HEK293 (cell line): ENCODE measurements around the gene TTC23L.

Source experiments
- CTCF ChIA-PET: fragments of 350-600 bp; formaldehyde crosslinking; extraction: SDS; loops from one replicate; lab custom pipeline; 2021; ENCODE audit warnings: antibody characterized with exemption; lab: Yijun Ruan, JAX
- POLR2A ChIA-PET: fragments of 300-600 bp; formaldehyde crosslinking; extraction: SDS; loops from one replicate; lab custom pipeline; 2020; ENCODE audit warnings: antibody characterized with exemption, inconsistent platforms; lab: Yijun Ruan, JAX
- H3K27ac ChIP-seq: fragments of 200-500 bp; sonication (Bioruptor generic); 2 replicates; pipeline ENCODE4 v1.5.1; 2014; ENCODE audit warnings: low read depth, low read length, control low read depth, inconsistent platforms; ENCODE audit errors: extremely low read depth
- H3K36me3 ChIP-seq, 2 experiments: fragments of 200-500 bp in 1 of 2; sonication (Bioruptor generic) in 1 of 2; 1 replicate in 1 of 2; 2 replicates in 1 of 2; pipeline ENCODE4 v1.5.1; 2014 to 2017; ENCODE audit warnings: inconsistent platforms in 2 of 2, low read length in 2 of 2; ENCODE audit not compliant: control insufficient read depth in 2 of 2, insufficient read depth in 1 of 2
- H3K4me1 ChIP-seq: fragments of 200-500 bp; sonication (Bioruptor generic); 2 replicates; pipeline ENCODE4 v1.5.1; 2014; ENCODE audit warnings: mild to moderate bottlenecking, low read length, inconsistent platforms; ENCODE audit not compliant: control insufficient read depth, insufficient read depth
- H3K4me3 ChIP-seq: 2 replicates; pipeline ENCODE4 v1.5.1; 2011; ENCODE audit warnings: low read depth, mild to moderate bottlenecking, control low read depth, low read length, moderate library complexity
- H3K9me3 ChIP-seq: fragments of 200-500 bp; sonication (Bioruptor generic); 2 replicates; pipeline ENCODE4 v1.5.1; 2014; ENCODE audit warnings: low read depth, low read length, inconsistent platforms; ENCODE audit not compliant: control insufficient read depth, insufficient read depth
- BCL11A ChIP-seq: fragments of 450-650 bp; formaldehyde crosslinking; IDR thresholded peaks from 2 replicates; pipeline ENCODE4 v1.5.1; 2016; ENCODE audit warnings: low read depth, missing biosample characterization, missing genetic modification characterization
- HOXA7 ChIP-seq: sonication (generic); formaldehyde crosslinking; IDR thresholded peaks from 2 replicates; pipeline ENCODE4 v1.8.1; 2022; ENCODE audit warnings: missing genetic modification reagents, borderline replicate concordance
- IKZF3 ChIP-seq: fragments of 450-650 bp; IDR thresholded peaks from 2 replicates; pipeline ENCODE4 v1.5.0; 2018; ENCODE audit warnings: missing biosample characterization, mild to moderate bottlenecking, missing genetic modification characterization, moderate library complexity
- KLF8 ChIP-seq: fragments of 450-650 bp; formaldehyde crosslinking; IDR thresholded peaks from 2 replicates; pipeline ENCODE4 v1.5.1; 2016; ENCODE audit warnings: missing biosample characterization, missing genetic modification characterization
- ZFHX2 ChIP-seq: fragments of 450-650 bp; formaldehyde crosslinking; conservative IDR thresholded peaks from 2 replicates; pipeline ENCODE4 v1.5.1; 2016; ENCODE audit warnings: missing biosample characterization, missing genetic modification characterization
- ZIC2 ChIP-seq: fragments of 450-650 bp; formaldehyde crosslinking; IDR thresholded peaks from 2 replicates; pipeline ENCODE4 v1.5.1; 2016; ENCODE audit warnings: missing biosample characterization, missing genetic modification characterization
- ZNF2 ChIP-seq: fragments of 450-650 bp; formaldehyde crosslinking; IDR thresholded peaks from 2 replicates; pipeline ENCODE4 v1.5.1; 2016; ENCODE audit warnings: missing biosample characterization, missing genetic modification characterization
- ZNF302 ChIP-seq: fragments of 450-650 bp; formaldehyde crosslinking; IDR thresholded peaks from 2 replicates; pipeline ENCODE4 v1.5.1; 2016; ENCODE audit warnings: missing biosample characterization, missing genetic modification characterization, low read depth
- ZNF391 ChIP-seq: fragments of 450-650 bp; formaldehyde crosslinking; IDR thresholded peaks from 2 replicates; pipeline ENCODE4 v1.5.1; 2016; ENCODE audit warnings: low read depth, missing biosample characterization, missing genetic modification characterization, borderline replicate concordance
- ZNF404 ChIP-seq: fragments of 450-650 bp; formaldehyde crosslinking; IDR thresholded peaks from 2 replicates; pipeline ENCODE4 v1.5.1; 2017; ENCODE audit warnings: missing biosample characterization, missing genetic modification characterization
- ZNF514 ChIP-seq: fragments of 450-650 bp; formaldehyde crosslinking; IDR thresholded peaks from 2 replicates; pipeline ENCODE4 v1.5.1; 2016; ENCODE audit warnings: missing biosample characterization, missing genetic modification characterization
- ZNF600 ChIP-seq: fragments of 450-650 bp; formaldehyde crosslinking; IDR thresholded peaks from 2 replicates; pipeline ENCODE4 v1.5.1; 2016; ENCODE audit warnings: missing biosample characterization, missing genetic modification characterization
- TF ChIP-seq, protein P1 (sequence below): fragments of 450-650 bp; formaldehyde crosslinking; IDR thresholded peaks from 2 replicates; pipeline ENCODE4 v1.5.1; 2016; ENCODE audit warnings: missing biosample characterization, missing genetic modification characterization
- TF ChIP-seq, protein P2 (sequence below): fragments of 450-650 bp; formaldehyde crosslinking; optimal IDR thresholded peaks from 2 replicates; pipeline ENCODE3; 2016; ENCODE audit warnings: missing biosample characterization, mild to moderate bottlenecking, missing genetic modification characterization
- TF ChIP-seq, protein P3 (sequence below): fragments of 450-650 bp; IDR thresholded peaks from 2 replicates; pipeline ENCODE4 v1.5.1; 2018; ENCODE audit warnings: missing biosample characterization, missing genetic modification characterization
- TF ChIP-seq, protein P4 (sequence below): fragments of 450-650 bp; formaldehyde crosslinking; IDR thresholded peaks from 2 replicates; pipeline ENCODE4 v1.5.1; 2016; ENCODE audit warnings: missing biosample characterization, missing genetic modification characterization, borderline replicate concordance
- TF ChIP-seq, protein P5 (sequence below): fragments of 450-650 bp; formaldehyde crosslinking; IDR thresholded peaks from 2 replicates; pipeline ENCODE4 v1.5.1; 2017; ENCODE audit warnings: missing biosample characterization, missing genetic modification characterization
- TF ChIP-seq, protein P6 (sequence below): fragments of 450-650 bp; formaldehyde crosslinking; IDR thresholded peaks from 2 replicates; pipeline ENCODE4 v1.5.1; 2017; ENCODE audit warnings: missing biosample characterization, missing genetic modification characterization

TTC23L gene

DNA sequence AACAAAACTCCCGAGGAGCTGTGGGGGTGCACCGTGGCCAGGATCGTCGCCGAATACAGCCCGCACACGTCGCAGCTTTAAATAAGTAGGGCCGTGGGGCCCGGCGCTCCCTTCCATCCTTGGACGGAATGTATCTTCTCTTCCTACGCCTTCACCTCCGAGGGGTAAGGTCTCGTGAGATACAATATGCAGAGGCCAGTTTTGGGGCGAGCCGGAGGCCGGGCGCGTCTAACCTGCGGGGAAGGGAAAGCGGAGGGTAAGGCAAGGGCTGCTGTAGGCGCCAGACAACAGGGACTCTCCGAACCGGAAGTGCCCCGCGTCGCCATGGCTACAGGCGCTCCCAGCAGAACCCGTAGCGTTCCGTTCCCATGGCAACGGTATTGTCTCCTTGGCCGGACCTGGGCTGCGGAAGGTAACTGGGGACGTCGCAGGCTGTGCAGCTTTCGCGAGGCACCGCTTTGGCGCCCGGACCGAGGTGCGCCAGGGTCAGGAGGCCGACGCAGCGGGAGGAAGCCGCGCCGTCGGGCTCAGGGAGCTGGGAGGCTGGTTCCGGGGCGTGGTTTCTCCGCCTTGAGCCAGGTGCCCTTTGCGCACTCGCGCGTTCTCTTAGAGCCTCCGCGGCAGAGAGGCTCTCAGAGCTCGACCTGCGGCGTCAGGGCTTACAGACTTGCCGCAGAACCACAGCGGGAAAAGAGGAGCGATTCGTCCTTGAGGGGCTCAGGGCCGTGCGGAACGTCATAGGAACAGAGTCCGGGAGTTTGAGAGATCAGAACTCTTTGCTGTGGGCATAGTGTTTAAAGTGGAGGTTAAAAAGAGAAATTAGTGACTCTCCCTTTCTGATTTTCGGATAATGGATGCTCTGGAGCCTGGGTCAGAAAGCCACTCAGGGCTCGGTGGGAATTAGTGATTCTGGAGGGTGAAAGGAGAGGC is at the start of gene TTC23L (continued):
- TF ChIP-seq ZNF302 (tag by site-specific recombination) (no peak), KLF8 (tag by site-specific recombination) (peak; percentile 81; the same call in 1 of the 2 replicates), ZNF2 (peak; percentile 78), ZNF391 (tag by site-specific recombination) (peak; percentile 81; the same call in 1 of the 2 replicates), ZNF404 (tag by site-specific recombination) (no peak), ZIC2 (tag by site-specific recombination) (peak; percentile 86)

DNA sequence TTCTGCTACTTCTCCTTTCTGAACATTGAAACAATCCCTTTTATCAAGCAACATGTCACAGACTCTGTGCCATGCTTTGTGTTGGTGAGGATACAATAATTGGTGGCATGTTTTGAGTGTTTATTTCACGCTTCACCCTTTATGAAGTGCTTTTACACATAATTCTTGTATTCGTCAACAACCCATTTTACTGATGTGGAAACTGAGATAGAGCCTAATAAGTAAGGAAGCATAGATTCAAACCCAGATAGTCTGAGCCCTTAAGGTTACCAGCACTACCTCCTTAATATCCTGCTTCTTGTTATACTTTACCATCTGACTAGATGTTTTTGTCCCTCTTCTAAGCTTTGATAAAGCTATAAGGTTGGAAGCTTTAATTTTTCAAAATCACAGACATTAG is 49.3 kb upstream of the TTC23L start:
- Histone ChIP-seq H3K36me3 (no peaks in the 10 kb centered on the region), H3K4me1 (no peaks in the 10 kb centered on the region), H3K27ac (no peak overlapping the region), H3K9me3 (no peaks in the 10 kb centered on the region), H3K4me3 (no peak overlapping the region)
- CTCF ChIA-PET: no interaction called here
- POLR2A ChIA-PET: no interaction called here
- TF ChIP-seq, protein P1, sequence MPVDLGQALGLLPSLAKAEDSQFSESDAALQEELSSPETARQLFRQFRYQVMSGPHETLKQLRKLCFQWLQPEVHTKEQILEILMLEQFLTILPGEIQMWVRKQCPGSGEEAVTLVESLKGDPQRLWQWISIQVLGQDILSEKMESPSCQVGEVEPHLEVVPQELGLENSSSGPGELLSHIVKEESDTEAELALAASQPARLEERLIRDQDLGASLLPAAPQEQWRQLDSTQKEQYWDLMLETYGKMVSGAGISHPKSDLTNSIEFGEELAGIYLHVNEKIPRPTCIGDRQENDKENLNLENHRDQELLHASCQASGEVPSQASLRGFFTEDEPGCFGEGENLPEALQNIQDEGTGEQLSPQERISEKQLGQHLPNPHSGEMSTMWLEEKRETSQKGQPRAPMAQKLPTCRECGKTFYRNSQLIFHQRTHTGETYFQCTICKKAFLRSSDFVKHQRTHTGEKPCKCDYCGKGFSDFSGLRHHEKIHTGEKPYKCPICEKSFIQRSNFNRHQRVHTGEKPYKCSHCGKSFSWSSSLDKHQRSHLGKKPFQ (tag by site-specific recombination): no peak
- TF ChIP-seq, protein P2, sequence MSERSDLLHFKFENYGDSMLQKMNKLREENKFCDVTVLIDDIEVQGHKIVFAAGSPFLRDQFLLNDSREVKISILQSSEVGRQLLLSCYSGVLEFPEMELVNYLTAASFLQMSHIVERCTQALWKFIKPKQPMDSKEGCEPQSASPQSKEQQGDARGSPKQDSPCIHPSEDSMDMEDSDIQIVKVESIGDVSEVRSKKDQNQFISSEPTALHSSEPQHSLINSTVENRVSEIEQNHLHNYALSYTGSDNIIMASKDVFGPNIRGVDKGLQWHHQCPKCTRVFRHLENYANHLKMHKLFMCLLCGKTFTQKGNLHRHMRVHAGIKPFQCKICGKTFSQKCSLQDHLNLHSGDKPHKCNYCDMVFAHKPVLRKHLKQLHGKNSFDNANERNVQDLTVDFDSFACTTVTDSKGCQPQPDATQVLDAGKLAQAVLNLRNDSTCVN (tag by site-specific recombination): no peak
- TF ChIP-seq, protein P3, sequence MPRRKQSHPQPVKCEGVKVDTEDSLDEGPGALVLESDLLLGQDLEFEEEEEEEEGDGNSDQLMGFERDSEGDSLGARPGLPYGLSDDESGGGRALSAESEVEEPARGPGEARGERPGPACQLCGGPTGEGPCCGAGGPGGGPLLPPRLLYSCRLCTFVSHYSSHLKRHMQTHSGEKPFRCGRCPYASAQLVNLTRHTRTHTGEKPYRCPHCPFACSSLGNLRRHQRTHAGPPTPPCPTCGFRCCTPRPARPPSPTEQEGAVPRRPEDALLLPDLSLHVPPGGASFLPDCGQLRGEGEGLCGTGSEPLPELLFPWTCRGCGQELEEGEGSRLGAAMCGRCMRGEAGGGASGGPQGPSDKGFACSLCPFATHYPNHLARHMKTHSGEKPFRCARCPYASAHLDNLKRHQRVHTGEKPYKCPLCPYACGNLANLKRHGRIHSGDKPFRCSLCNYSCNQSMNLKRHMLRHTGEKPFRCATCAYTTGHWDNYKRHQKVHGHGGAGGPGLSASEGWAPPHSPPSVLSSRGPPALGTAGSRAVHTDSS (tag by site-specific recombination): no peak
- TF ChIP-seq, protein P4, sequence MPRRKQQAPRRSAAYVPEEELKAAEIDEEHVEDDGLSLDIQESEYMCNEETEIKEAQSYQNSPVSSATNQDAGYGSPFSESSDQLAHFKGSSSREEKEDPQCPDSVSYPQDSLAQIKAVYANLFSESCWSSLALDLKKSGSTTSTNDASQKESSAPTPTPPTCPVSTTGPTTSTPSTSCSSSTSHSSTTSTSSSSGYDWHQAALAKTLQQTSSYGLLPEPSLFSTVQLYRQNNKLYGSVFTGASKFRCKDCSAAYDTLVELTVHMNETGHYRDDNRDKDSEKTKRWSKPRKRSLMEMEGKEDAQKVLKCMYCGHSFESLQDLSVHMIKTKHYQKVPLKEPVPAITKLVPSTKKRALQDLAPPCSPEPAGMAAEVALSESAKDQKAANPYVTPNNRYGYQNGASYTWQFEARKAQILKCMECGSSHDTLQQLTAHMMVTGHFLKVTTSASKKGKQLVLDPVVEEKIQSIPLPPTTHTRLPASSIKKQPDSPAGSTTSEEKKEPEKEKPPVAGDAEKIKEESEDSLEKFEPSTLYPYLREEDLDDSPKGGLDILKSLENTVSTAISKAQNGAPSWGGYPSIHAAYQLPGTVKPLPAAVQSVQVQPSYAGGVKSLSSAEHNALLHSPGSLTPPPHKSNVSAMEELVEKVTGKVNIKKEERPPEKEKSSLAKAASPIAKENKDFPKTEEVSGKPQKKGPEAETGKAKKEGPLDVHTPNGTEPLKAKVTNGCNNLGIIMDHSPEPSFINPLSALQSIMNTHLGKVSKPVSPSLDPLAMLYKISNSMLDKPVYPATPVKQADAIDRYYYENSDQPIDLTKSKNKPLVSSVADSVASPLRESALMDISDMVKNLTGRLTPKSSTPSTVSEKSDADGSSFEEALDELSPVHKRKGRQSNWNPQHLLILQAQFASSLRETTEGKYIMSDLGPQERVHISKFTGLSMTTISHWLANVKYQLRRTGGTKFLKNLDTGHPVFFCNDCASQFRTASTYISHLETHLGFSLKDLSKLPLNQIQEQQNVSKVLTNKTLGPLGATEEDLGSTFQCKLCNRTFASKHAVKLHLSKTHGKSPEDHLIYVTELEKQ (tag by site-specific recombination): no peak
- TF ChIP-seq ZNF600 (no peak), HOXA7 (CRISPR knock-in tag) (no peak), BCL11A (tag by site-specific recombination) (no peak), IKZF3 (tag by site-specific recombination) (no peak), ZFHX2 (tag by site-specific recombination) (no peak), ZNF514 (no peak)
- TF ChIP-seq, protein P5, sequence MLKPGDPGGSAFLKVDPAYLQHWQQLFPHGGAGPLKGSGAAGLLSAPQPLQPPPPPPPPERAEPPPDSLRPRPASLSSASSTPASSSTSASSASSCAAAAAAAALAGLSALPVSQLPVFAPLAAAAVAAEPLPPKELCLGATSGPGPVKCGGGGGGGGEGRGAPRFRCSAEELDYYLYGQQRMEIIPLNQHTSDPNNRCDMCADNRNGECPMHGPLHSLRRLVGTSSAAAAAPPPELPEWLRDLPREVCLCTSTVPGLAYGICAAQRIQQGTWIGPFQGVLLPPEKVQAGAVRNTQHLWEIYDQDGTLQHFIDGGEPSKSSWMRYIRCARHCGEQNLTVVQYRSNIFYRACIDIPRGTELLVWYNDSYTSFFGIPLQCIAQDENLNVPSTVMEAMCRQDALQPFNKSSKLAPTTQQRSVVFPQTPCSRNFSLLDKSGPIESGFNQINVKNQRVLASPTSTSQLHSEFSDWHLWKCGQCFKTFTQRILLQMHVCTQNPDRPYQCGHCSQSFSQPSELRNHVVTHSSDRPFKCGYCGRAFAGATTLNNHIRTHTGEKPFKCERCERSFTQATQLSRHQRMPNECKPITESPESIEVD: no peak
- TF ChIP-seq, protein P6, sequence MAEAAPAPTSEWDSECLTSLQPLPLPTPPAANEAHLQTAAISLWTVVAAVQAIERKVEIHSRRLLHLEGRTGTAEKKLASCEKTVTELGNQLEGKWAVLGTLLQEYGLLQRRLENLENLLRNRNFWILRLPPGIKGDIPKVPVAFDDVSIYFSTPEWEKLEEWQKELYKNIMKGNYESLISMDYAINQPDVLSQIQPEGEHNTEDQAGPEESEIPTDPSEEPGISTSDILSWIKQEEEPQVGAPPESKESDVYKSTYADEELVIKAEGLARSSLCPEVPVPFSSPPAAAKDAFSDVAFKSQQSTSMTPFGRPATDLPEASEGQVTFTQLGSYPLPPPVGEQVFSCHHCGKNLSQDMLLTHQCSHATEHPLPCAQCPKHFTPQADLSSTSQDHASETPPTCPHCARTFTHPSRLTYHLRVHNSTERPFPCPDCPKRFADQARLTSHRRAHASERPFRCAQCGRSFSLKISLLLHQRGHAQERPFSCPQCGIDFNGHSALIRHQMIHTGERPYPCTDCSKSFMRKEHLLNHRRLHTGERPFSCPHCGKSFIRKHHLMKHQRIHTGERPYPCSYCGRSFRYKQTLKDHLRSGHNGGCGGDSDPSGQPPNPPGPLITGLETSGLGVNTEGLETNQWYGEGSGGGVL (tag by site-specific recombination): no peak
- TF ChIP-seq, all 188 proteins: peak for 0
